K562 (cell line): Measurements from ENCODE around the gene CDC42EP2. TPM values are rescaled to one million over a fixed set of nuclear protein-coding genes. Genes with fewer than 3 reads are reported as not detected.
A peak's percentile ranks its signal among the peaks of the same experiment; 100 is the strongest.

Source experiments
- ADNP ChIP-seq: fragments of 200-800 bp; sonication (Bioruptor generic); IDR thresholded peaks from 2 replicates; pipeline ENCODE4 v1.6.1; 2016; ENCODE audit warnings: missing genetic modification characterization, missing compliant biosample characterization
- CREB3L1 ChIP-seq: fragments of 450-650 bp; IDR thresholded peaks from 2 replicates; pipeline ENCODE4 v1.6.1; 2014; ENCODE audit warnings: low read depth, mild to moderate bottlenecking, moderate library complexity, borderline replicate concordance
- ERF ChIP-seq: fragments of 450-650 bp; formaldehyde crosslinking; IDR thresholded peaks from 2 replicates; pipeline ENCODE4 v1.4.0; 2020; ENCODE audit warnings: mild to moderate bottlenecking, mixed read lengths
- L3MBTL2 ChIP-seq: fragments of 450-650 bp; IDR thresholded peaks from 2 replicates; pipeline ENCODE4 v1.6.1; 2016; ENCODE audit warnings: mild to moderate bottlenecking, moderate library complexity
- MAZ ChIP-seq, 2 experiments: fragments of 450-650 bp in 1 of 2; sonication (generic) in 1 of 2; formaldehyde crosslinking; IDR thresholded peaks in 1 of 2; conservative IDR thresholded peaks in 1 of 2; 2 replicates each; pipeline versions ENCODE4 v1.4.0 to v1.5.0; 2020; ENCODE audit warnings: mild to moderate bottlenecking in 1 of 2, missing genetic modification reagents in 1 of 2
- MEF2D ChIP-seq: conservative IDR thresholded peaks from 2 replicates; pipeline ENCODE4 v1.6.1; 2016; ENCODE audit warnings: low read depth, missing genetic modification characterization, missing compliant biosample characterization
- MNT ChIP-seq, 2 experiments: fragments of 450-650 bp; conservative IDR thresholded peaks; 2 replicates each; pipeline ENCODE4 v1.6.1; 2017; ENCODE audit warnings: mild to moderate bottlenecking in 2 of 2, moderate library complexity in 2 of 2
- MXD1 ChIP-seq: fragments of 250-450 bp; sonication (Bioruptor Pico); IDR thresholded peaks from 2 replicates; pipeline ENCODE4 v1.8.0; 2021; ENCODE audit warnings: borderline replicate concordance, mild to moderate bottlenecking, moderate library complexity; ENCODE audit not compliant: poor library complexity, severe bottlenecking
- PBX2 ChIP-seq, 2 experiments: IDR thresholded peaks in 1 of 2; conservative IDR thresholded peaks in 1 of 2; 2 replicates each; pipeline ENCODE4 v1.6.1; 2016; ENCODE audit warnings: low read depth in 2 of 2, mild to moderate bottlenecking in 1 of 2, missing compliant biosample characterization in 1 of 2, missing genetic modification characterization in 1 of 2, moderate library complexity in 1 of 2
- SRSF1 ChIP-seq: fragments of 200-400 bp; formaldehyde crosslinking; IDR thresholded peaks from 2 replicates; pipeline ENCODE4 v1.6.1; 2017; ENCODE audit warnings: mild to moderate bottlenecking, low read depth, low read length, moderate library complexity
- YY1 ChIP-seq, 3 experiments: IDR thresholded peaks; 2 replicates each; pipeline ENCODE4 v1.6.1; 2011; ENCODE audit warnings: low read length in 2 of 3, mild to moderate bottlenecking in 2 of 3, moderate library complexity in 2 of 3, borderline replicate concordance in 1 of 3, control low read depth in 1 of 3, low read depth in 1 of 3; ENCODE audit not compliant: insufficient read depth in 3 of 3, insufficient replicate concordance in 2 of 3, control insufficient read depth in 1 of 3, insufficient read length in 1 of 3; ENCODE audit errors: extremely low read depth in 1 of 3
- ZC3H11A ChIP-seq: IDR thresholded peaks from 2 replicates; pipeline ENCODE4 v1.6.1; 2012; ENCODE audit warnings: low read depth, low read length, improper control_type of control experiment
- ZNF224 ChIP-seq: sonication (generic); formaldehyde crosslinking; IDR thresholded peaks from 2 replicates; pipeline ENCODE4 v1.8.0; 2022; ENCODE audit warnings: mild to moderate bottlenecking, missing genetic modification reagents
- ZNF77 ChIP-seq: fragments of 250-450 bp; sonication (Bioruptor Pico); IDR thresholded peaks from 2 replicates; pipeline ENCODE4 v1.5.0; 2020
- polyA plus RNA-seq, 8 experiments: library from polyadenylated mRNA; depleted of rRNA in 4 of 8; stranded (reverse) in 5 of 8; unstranded in 3 of 8; fragments of >200 nt; fragmentation: Nextera tagmentation in 2 of 8; fragmentation: Illumina TruSeq in 1 of 8; extraction: Ambion mirVana in 2 of 8; extraction: Trizol in 1 of 8; gene quantifications; 2 replicates each; pipeline versions ENCODE4 v1.2.1 to v1.2.3, GENCODE V29; 2011 to 2014; ENCODE audit warnings: inconsistent platforms in 1 of 8, missing spikeins in 1 of 8
- total RNA-seq, 7 experiments: library from RNA; depleted of rRNA in 6 of 7; stranded (reverse); fragments of >200 nt in 6 of 7; fragmentation: Illumina TruSeq in 2 of 7; extraction: Trizol in 2 of 7; gene quantifications; 2 replicates each; pipeline versions ENCODE4 v1.2.1 to v1.2.3, GENCODE V29; 2011 to 2021; ENCODE audit warnings: low replicate concordance in 1 of 7
- TF ChIP-seq, protein P1 (sequence below): fragments of 450-650 bp; IDR thresholded peaks from 2 replicates; pipeline ENCODE4 v1.6.1; 2016
- TF ChIP-seq, protein P2 (sequence below), 2 experiments: IDR thresholded peaks; 2 replicates each; pipeline ENCODE4 v1.6.1; 2011; ENCODE audit warnings: borderline replicate concordance in 1 of 2, control low read depth in 1 of 2, low read depth in 1 of 2, low read length in 1 of 2, mild to moderate bottlenecking in 1 of 2, mixed read lengths in 1 of 2, moderate library complexity in 1 of 2; ENCODE audit not compliant: insufficient read depth in 1 of 2, insufficient read length in 1 of 2, poor library complexity in 1 of 2, severe bottlenecking in 1 of 2; ENCODE audit errors: extremely low read depth in 1 of 2

Gene CDC42EP2
- total and polyA plus RNA-seq, 9 of the 15 experiments (the other 6 are each of a cell fraction or from before 2014, with no cell fraction given) = 0.27 to 3.5 (median 0.83) TPM; not detected in 1

GRCh38 chr11:65329944-65330403 lies 15.3 kb downstream of the CDC42EP2 start (continued):
- TF ChIP-seq ZNF224 (CRISPR knock-in tag) (no peak), L3MBTL2 (peak; percentile 80), MAZ (CRISPR knock-in tag; conservative IDR thresholded peaks at IDR 0.05 in 1 of 2, IDR thresholded peaks at IDR 0.05 in 1 of 2) (0 out of 4 replicates have a peak, but pooled peaks of 1 of the 2 experiments have one; percentile 23), ADNP (tag) (no peak), PBX2 (CRISPR knock-in tag; IDR thresholded peaks at IDR 0.05; ENCODE audit: low read depth) (no peak), PBX2 (tag; conservative IDR thresholded peaks at IDR 0.05; ENCODE audit: low read depth) (peak; percentile 61), MNT (conservative IDR thresholded peaks at IDR 0.05) (0 out of 4 replicates have a peak, but pooled peaks of 1 of the 2 experiments have one; percentile 31), MEF2D (tag) (no peak), ERF (CRISPR knock-in tag) (no peak), ZC3H11A (no peak), ZNF77 (CRISPR knock-in tag) (no peak), MXD1 (no peak), YY1 (IDR thresholded peaks at IDR 0.05; ENCODE audit: borderline replicate concordance in 1 of 3, control insufficient read depth in 1 of 3, extremely low read depth in 1 of 3, insufficient read depth in 3 of 3, insufficient read length in 1 of 3, insufficient replicate concordance in 2 of 3, low read depth in 1 of 3, low read length in 2 of 3) (peak in 1 of 3 experiments; percentile 78), SRSF1 (no peak), CREB3L1 (0 out of 2 replicates have a peak, but pooled peaks have one; percentile 33)
- TF ChIP-seq, protein P1, sequence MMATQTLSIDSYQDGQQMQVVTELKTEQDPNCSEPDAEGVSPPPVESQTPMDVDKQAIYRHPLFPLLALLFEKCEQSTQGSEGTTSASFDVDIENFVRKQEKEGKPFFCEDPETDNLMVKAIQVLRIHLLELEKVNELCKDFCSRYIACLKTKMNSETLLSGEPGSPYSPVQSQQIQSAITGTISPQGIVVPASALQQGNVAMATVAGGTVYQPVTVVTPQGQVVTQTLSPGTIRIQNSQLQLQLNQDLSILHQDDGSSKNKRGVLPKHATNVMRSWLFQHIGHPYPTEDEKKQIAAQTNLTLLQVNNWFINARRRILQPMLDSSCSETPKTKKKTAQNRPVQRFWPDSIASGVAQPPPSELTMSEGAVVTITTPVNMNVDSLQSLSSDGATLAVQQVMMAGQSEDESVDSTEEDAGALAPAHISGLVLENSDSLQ = peak; percentile 44
- TF ChIP-seq, protein P2, sequence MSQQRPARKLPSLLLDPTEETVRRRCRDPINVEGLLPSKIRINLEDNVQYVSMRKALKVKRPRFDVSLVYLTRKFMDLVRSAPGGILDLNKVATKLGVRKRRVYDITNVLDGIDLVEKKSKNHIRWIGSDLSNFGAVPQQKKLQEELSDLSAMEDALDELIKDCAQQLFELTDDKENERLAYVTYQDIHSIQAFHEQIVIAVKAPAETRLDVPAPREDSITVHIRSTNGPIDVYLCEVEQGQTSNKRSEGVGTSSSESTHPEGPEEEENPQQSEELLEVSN (IDR thresholded peaks at IDR 0.05; ENCODE audit: borderline replicate concordance in 1 of 2, extremely low read depth in 1 of 2, insufficient read depth in 1 of 2, insufficient read length in 1 of 2, low read depth in 1 of 2, low read length in 1 of 2, poor library complexity in 1 of 2, severe bottlenecking in 1 of 2) = peak in 1 of 2 experiments; percentile 47
